Psoas muscle (tissue), 8 donors: ENCODE data around the gene SHISAL1. TPM values are rescaled to one million over a fixed set of nuclear protein-coding genes. Genes with fewer than 3 reads are reported as not detected.

Experiments used
- ATAC-seq, 4 donors: fragments of 200-7000 bp; cut with Tn5 transposase; one replicate each; pipeline ENCODE4 v1.9.1; 2020; ENCODE audit warnings: moderate library complexity in 3 of 4, mild to moderate bottlenecking in 2 of 4
- DNase-seq, 2 donors: peaks; one replicate each; pipeline ENCODE4 v3.0.0-alpha.2; 2020
- H3K27ac ChIP-seq: fragments of 200-600 bp; one replicate; pipeline ENCODE4 v1.8.0; 2022
- H3K27me3 ChIP-seq, 3 donors: fragments of 200-600 bp in 1 of 3; one replicate each; pipeline versions ENCODE4 v1.6.1 to v1.8.0; 2013 to 2022; ENCODE audit warnings: low read length in 2 of 3, mild to moderate bottlenecking in 2 of 3, moderate library complexity in 1 of 3; ENCODE audit not compliant: insufficient read depth in 3 of 3
- H3K36me3 ChIP-seq, 2 donors: fragments of 200-600 bp in 1 of 2; one replicate each; pipeline versions ENCODE4 v1.6.1 to v1.8.0; 2013 to 2022; ENCODE audit warnings: low read depth in 1 of 2, mild to moderate bottlenecking in 1 of 2, moderate library complexity in 1 of 2; ENCODE audit not compliant: insufficient read depth in 1 of 2
- H3K4me1 ChIP-seq: fragments of 200-600 bp; one replicate; pipeline ENCODE4 v1.8.0; 2022
- H3K4me3 ChIP-seq: fragments of 200-600 bp; one replicate; pipeline ENCODE4 v1.8.0; 2022; ENCODE audit warnings: mild to moderate bottlenecking
- H3K9me3 ChIP-seq: fragments of 200-600 bp; one replicate; pipeline ENCODE4 v1.8.0; 2022
- CTCF ChIP-seq: fragments of 200-600 bp; IDR thresholded peaks from one replicate; pipeline ENCODE4 v1.8.0; 2022; ENCODE audit warnings: antibody characterized with exemption
- WGBS, 3 donors: extraction: QIAGEN DNeasy Blood & Tissue Kit; methylation state at CpG; one replicate each; pipeline versions ENCODE4 v1.1.6 to v1.1.7; 2013; 5-methylcytosine and 5-hydroxymethylcytosine counted together
- intact Hi-C, 2 donors: fragments of 100-400 bp; cut with DNase I; formaldehyde crosslinking; loops; one replicate each; pipeline versions ENCODE4 v1.11.0 to v1.14.2; 2022
- polyA plus RNA-seq, 3 donors: library from polyadenylated mRNA; stranded (reverse); fragments of 200-250 nt; gene quantifications; one replicate each; pipeline ENCODE4 v1.2.3, GENCODE V29; 2013
- total RNA-seq, 4 donors: library from RNA; stranded (reverse); fragmentation: NEBNext Ultra II Directional in 2 of 4; extraction: Animal tissue kit (Norgen Biotek cat#: 25700) in 2 of 4; gene quantifications; one replicate each; pipeline versions ENCODE4 v1.2.1 to v1.2.4, GENCODE V29; 2021 to 2023
- donor health status: healthy with polysubstance abuse.
- donor health status: DM: no; HTN: no; CAD: no; lungs with moderate emphysema.
- donor health status: Bipolar disorder and iron deficiency.
- donor health status: healthy.
- donor health status: DM: yes; HTN: yes; CAD: no.
- donor health status: DM: no; HTN: no; CAD: no.
- donor health status: DM: no; HTN: no; CAD: no.
- donor health status: DM: yes; HTN: yes; CAD: no.

SHISAL1 gene
- total and polyA plus RNA-seq, 7 donors, result 0.01 to 0.24 (median 0.06) TPM; not detected in 1

- Histone ChIP-seq H3K9me3 (peaks cover 10% of the 10 kb centered on the region), H3K36me3 (no peaks in the 10 kb centered on the region), H3K4me1 (no peaks in the 10 kb centered on the region), H3K4me3 (no peak overlapping the region), H3K27ac (no peak overlapping the region), H3K27me3 (peaks cover 0 to 20% (median 3%) of the 10 kb centered on the region in 3 donors)
- TF ChIP-seq CTCF, result no peak
- intact Hi-C loops, result no loop called here
- ATAC-seq, result no peak
- no peak for DNase-seq
- 28 to 38% (median 32%) methylated on average over 12 of the region's 12 CpGs for WGBS, 3 donors
Observed at GRCh38 chr22:44224166-44224565, 88.6 kb downstream of the SHISAL1 start.

GRCh38 chr22:44221710-44222475 is 90.9 kb downstream of the SHISAL1 start:
- WGBS, 3 donors, result 83 to 91% (median 85%) methylated on average over 11 of the region's 11 CpGs
- TF ChIP-seq CTCF, result no peak
- DNase-seq (no peak), ATAC-seq (no peak)
- intact Hi-C loops, result no loop called here
- H3K4me1 ChIP-seq, result no peaks in the 10 kb centered on the region
- peaks cover 0 to 20% (median 5%) of the 10 kb centered on the region in 3 donors for H3K27me3 ChIP-seq
- H3K36me3 ChIP-seq, result no peaks in the 10 kb centered on the region
- no peak overlapping the region for H3K27ac ChIP-seq
- H3K9me3 ChIP-seq, result no peaks in the 10 kb centered on the region
- no peak overlapping the region for H3K4me3 ChIP-seq

GRCh38 chr22:44220727-44221680 is 91.7 kb downstream of the SHISAL1 start:
- no peak for TF ChIP-seq CTCF
- WGBS, 3 donors, result 61 to 67% (median 63%) methylated on average over 23 of the region's 23 CpGs
- no peak overlapping the region for H3K4me3 ChIP-seq
- no peaks in the 10 kb centered on the region for H3K4me1 ChIP-seq
- intact Hi-C loops, result no loop called here
- no peaks in the 10 kb centered on the region for H3K9me3 ChIP-seq
- H3K27me3 ChIP-seq, result peaks cover 0 to 16% (median 5%) of the 10 kb centered on the region in 3 donors
- H3K27ac ChIP-seq, result no peak overlapping the region
- H3K36me3 ChIP-seq, result no peaks in the 10 kb centered on the region
- no peak for DNase-seq
- ATAC-seq, result no peak

GRCh38 chr22:44219101-44219870 is 93.5 kb downstream of the SHISAL1 start:
- Histone ChIP-seq H3K4me1 (no peaks in the 10 kb centered on the region), H3K9me3 (no peaks in the 10 kb centered on the region), H3K36me3 (no peaks in the 10 kb centered on the region), H3K4me3 (no peak overlapping the region), H3K27ac (no peak overlapping the region), H3K27me3 (peaks cover 0 to 16% (median 7%) of the 10 kb centered on the region in 3 donors)
- WGBS, 3 donors, result 70 to 76% (median 73%) methylated on average over 21 of the region's 21 CpGs
- DNase-seq, result no peak
- no peak for ATAC-seq
- intact Hi-C loops, result no loop called here
- TF ChIP-seq CTCF, result no peak
